GM21526 (cell line): ENCODE results near the gene TRIM17.

Experiments
- ATAC-seq: cut with Tn5 transposase; IDR thresholded peaks from one replicate; pipeline ENCODE4 v1.9.1; 2021; ENCODE audit warnings: moderate library complexity; ENCODE audit not compliant: unreplicated experiment, low FRiP score

The TRIM17 gene

DNA sequence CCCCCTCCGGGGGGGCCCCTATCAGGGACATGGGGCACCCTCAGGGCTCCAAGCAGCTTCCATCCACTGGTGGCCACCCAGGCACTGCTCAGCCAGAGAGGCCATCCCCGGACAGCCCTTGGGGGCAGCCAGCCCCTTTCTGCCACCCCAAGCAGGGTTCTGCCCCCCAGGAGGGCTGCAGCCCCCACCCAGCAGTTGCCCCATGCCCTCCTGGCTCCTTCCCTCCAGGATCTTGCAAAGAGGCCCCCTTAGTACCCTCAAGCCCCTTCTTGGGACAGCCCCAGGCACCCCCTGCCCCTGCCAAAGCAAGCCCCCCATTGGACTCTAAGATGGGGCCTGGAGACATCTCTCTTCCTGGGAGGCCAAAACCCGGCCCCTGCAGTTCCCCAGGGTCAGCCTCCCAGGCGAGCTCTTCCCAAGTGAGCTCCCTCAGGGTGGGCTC, 44.9 kb downstream of the TRIM17 start:
- ATAC-seq = no peak

DNA sequence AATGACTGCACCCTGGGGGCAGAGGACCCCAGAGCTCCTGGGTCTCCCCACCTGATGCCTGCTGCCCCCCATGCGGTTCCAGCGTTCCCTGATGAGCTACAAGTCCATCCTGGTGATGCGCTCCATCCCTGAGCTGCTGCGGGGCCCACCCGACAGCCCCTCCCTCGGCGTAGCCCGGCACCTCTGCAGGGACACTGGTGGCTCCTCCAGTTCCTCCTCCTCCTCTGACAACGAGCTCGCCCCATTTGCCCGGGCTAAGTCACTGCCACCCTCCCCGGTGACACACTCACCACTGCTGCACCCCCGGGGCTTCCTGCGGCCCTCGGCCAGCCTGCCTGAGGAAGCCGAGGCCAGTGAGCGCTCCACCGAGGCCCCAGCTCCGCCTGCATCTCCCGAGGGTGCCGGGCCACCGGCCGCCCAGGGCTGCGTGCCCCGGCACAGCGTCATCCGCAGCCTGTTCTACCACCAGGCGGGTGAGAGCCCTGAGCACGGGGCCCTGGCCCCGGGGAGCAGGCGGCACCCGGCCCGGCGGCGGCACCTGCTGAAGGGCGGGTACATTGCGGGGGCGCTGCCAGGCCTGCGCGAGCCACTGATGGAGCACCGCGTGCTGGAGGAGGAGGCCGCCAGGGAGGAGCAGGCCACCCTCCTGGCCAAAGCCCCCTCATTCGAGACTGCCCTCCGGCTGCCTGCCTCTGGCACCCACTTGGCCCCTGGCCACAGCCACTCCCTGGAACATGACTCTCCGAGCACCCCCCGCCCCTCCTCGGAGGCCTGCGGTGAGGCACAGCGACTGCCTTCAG, 45.5 kb downstream of the TRIM17 start:
- ATAC-seq = no peak

DNA sequence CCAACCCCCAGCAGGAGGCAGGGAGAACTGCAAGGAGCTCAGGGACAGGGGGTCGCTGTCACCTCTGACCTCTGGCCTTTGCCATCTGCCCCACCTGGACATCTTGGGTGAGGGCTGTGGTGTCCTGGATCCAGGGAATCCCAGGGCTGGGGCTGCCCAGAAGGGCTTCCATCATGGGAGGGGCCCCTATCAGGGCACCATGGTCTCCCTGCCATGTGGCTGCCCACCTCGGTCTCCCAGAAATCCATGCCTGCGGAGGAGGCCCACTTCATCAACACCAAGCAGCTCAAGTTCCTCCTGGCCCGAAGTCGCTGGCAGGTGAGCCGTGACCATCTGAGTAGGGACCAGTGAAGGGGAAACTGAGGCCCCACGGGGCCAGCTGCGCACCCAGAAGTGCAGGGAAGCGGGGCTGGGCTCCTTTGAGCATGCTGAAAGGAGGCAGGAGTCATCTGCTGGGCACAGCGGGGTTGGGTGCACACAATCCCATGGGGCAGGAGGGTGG, 46.2 kb downstream of the TRIM17 start:
- no peak for ATAC-seq

DNA sequence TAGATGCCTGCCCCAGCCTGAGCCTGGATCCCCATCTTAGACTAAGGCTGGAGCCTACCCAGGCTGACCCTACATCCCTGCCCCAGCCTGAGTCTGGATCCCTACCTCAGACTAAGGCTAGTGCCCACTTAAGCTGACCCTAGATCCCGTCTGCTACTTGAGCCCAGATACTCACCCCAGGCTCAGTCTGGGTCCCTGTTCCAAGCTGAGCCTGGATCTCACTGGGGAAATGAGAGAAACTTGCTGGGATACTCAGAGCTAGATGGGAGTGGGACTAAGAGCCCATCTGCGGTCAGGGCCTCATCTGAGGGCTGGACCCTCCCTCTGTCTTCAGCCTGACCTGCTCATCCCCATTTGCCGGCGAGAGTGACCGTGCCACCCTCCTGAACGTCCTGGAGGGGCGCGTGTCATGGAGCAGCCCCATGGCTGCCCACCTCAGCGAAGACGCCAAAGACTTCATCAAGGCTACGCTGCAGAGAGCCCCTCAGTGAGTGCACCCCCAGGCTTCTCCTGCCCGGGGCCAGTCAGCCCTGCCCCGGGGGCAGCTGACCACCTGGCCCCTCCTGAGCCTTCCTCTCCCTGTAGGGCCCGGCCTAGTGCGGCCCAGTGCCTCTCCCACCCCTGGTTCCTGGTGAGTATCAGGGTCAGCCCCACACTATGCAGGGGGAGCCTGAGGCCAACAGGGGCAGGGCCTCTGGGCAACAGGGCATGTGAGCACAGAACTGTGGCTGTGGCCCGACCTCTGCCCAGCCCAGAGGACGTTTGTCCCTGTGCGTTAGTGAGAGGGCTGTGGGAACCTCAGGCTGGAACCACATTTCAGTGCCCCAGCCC, 46.8 kb downstream of the TRIM17 start:
- no peak for ATAC-seq

GRCh38 chr1:228368801-228369607, 47.7 kb downstream of the TRIM17 start:
- no peak for ATAC-seq

DNA sequence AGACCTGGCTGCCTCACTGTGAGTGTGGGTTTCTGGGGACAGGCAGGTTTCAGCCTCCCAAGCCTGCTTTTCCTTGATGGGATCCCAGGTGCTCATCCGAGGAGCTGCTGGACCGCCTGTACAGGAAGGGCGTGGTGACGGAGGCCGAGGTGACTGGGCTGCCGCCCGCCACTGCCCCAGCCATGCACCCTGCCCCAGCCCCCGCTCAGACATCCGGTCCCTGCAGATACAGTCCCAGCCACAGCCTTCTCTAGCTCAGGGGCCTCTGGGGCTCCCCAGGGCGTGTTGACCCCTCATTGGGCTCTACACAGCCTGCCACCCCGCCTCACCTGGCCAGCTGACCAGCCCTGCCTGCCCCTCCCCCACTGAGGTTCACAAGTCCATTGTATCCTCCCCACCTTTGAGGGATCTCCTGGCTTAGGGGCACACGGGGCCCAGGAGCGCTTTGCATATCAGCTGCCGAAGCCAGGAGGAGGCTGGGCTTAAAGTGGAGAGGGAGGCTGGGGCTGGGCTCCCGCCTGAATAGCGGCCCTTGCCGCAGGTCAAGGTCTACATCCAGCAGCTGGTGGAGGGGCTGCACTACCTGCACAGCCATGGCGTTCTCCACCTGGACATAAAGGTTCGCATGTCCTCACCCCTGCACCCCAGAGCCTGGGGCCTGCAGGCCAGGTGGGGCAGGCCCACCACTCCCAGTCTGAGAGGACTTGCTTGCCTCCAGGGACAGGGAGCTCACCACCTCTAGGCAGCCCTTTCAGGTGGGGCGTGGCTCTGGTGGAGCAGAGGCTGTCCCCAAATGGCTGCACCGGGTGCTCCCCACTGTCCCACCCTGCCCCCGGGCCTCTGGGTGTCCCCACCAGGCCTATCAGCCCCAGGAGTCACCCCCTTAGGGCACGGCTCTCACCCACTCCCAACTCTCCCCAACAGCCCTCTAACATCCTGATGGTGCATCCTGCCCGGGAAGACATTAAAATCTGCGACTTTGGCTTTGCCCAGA, 48.6 kb downstream of the TRIM17 start:
- peak; percentile 60 for ATAC-seq

- ATAC-seq = no peak
Measured at GRCh38 chr1:228366866-228367741, 49.6 kb downstream of the TRIM17 start.

- no peak for ATAC-seq
Measured at GRCh38 chr1:228366062-228366865, 50.4 kb downstream of the TRIM17 start.

GRCh38 chr1:228365271-228366061, 51.2 kb downstream of the TRIM17 start:
- ATAC-seq = no peak

DNA sequence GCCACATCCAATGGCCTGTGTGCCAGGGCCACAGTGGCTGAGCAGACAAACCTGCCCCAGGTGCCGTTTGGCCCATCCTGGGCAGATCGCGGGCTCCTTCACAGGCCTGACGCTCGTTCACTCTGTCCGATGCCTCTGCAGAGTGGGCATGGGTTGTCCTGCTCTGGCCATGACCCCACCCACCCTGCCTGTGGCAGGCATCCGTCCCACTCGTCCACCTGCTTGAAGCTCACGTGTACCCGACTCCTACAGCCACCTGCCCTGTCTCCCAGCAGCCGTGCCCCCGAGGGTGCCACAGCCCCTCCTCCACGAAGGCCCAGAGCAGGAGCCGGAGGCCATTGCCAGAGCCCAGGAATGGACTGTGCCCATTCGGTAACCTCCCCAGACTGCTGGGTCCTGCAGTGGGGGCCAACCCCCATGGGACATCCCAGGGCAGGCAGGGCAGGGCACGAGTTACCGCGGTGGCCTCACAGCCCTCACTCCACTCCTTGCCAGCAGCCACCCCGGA, 51.9 kb downstream of the TRIM17 start:
- no peak for ATAC-seq

- ATAC-seq = no peak
Measured at GRCh38 chr1:228364068-228364705, 52.5 kb downstream of the TRIM17 start.

- ATAC-seq = no peak
Measured at GRCh38 chr1:228363686-228364067, 53.0 kb downstream of the TRIM17 start.

DNA sequence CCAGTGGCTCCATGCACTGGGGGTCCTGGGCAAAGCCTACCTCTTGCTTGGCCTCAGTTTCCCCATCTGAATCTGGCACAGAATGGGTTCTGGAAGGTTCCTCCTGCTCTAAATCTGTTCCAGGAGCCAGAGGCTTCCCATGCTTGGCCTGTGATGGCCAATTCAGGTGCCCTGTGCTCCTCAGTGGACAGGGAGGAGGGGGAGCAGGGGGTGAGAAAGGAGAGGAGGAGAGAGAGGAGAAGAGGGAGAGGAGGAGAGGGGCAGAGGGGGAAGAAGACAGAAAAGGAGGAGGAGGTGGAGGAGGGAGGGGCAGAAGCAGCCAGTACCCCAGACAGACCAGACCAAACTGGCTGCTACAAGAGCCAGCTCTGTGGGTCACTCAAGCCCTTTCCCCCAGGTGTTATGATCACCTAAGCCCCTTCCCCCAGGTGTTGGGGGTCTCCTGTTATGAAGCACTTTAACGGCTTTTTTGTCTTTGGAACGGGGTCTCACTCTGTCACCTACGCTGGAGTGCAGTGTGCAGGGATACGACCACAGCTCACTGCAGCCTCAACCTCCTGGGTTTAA, 53.7 kb downstream of the TRIM17 start:
- no peak for ATAC-seq

- ATAC-seq = no peak
Measured at GRCh38 chr1:228362141-228362883, 54.3 kb downstream of the TRIM17 start.
